ENCODE results near the gene NRAP. TPM values are rescaled to one million over a fixed set of nuclear protein-coding genes. Genes with fewer than 3 reads are reported as not detected.

The NRAP gene
- polyA plus RNA-seq, 1 donor (not counting 4 experiments of a cell fraction or from before 2014, with no cell fraction given): not detected

DNA sequence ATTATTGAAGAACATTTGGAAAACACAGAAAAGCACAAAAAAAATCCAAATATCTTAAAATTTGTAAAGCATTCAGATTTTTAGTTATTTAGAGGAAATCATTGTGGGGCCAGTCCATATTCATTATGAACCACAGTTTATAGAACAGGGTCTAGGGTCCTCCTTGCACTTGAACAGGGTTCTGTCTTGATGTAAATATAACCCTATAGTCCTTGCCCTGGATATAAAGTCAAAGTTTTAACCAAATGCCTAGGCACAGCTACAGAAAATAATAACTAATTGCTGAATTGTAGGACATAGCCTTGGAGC is 41.5 kb upstream of the NRAP start:
- TF ChIP-seq EZH2 (IDR thresholded peaks at IDR 0.05; ENCODE audit: low read length): no peak
- no peak for TF ChIP-seq CTCF (optimal IDR thresholded peaks at IDR 0.05 in 1 of 3, IDR thresholded peaks at IDR 0.05 in 1 of 3, conservative IDR thresholded peaks at IDR 0.05 in 1 of 3; ENCODE audit: extremely low read depth in 1 of 3, insufficient read depth in 2 of 3, low read length in 3 of 3)
- no peaks in the 10 kb centered on the region for H3K9me3 ChIP-seq (ENCODE audit: control insufficient read depth, low read depth, low read length)
- FAIRE-seq: no peak
- no peak overlapping the region for H2AFZ ChIP-seq (ENCODE audit: control insufficient read depth, low read length)
- dilution Hi-C loops (cut with MboI; ENCODE audit: extremely low pct_ligation_motif_present, low sequenced_read_pairs): no loop called here
- H3K27ac ChIP-seq (ENCODE audit: control insufficient read depth, insufficient read depth, low read length): no peak overlapping the region
- H3K27me3 ChIP-seq (ENCODE audit: control insufficient read depth, extremely low read depth, insufficient read depth, low read length): no peaks in the 10 kb centered on the region
- H3K9ac ChIP-seq (ENCODE audit: control insufficient read depth, extremely low read depth, insufficient read depth, low read length): no peak overlapping the region
- no peaks in the 10 kb centered on the region for H3K9me1 ChIP-seq (ENCODE audit: control insufficient read depth, extremely low read depth, insufficient read depth, low read length)
- H3K4me2 ChIP-seq (ENCODE audit: control insufficient read depth, extremely low read depth, insufficient read depth, low read depth, low read length): no peak overlapping the region
- H3K79me2 ChIP-seq (ENCODE audit: control insufficient read depth, insufficient read depth, low read length): no peaks in the 10 kb centered on the region
- H4K20me1 ChIP-seq (ENCODE audit: control insufficient read depth, extremely low read depth, insufficient read depth, low read length): no peaks in the 10 kb centered on the region
- no peak overlapping the region for H3K4me3 ChIP-seq (ENCODE audit: control insufficient read depth in 2 of 3, extremely low read depth in 1 of 3, insufficient read depth in 2 of 3, low read depth in 1 of 3, low read length in 3 of 3)
- no peak for DNase-seq (ENCODE audit: low read depth, low spot score)
- H3K4me1 ChIP-seq (ENCODE audit: control insufficient read depth, extremely low read depth, insufficient read depth, low read length): no peaks in the 10 kb centered on the region
- no peaks in the 10 kb centered on the region for H3K36me3 ChIP-seq (ENCODE audit: control insufficient read depth in 2 of 2, extremely low read depth in 1 of 2, insufficient read depth in 2 of 2, low read length in 2 of 2)

DNA sequence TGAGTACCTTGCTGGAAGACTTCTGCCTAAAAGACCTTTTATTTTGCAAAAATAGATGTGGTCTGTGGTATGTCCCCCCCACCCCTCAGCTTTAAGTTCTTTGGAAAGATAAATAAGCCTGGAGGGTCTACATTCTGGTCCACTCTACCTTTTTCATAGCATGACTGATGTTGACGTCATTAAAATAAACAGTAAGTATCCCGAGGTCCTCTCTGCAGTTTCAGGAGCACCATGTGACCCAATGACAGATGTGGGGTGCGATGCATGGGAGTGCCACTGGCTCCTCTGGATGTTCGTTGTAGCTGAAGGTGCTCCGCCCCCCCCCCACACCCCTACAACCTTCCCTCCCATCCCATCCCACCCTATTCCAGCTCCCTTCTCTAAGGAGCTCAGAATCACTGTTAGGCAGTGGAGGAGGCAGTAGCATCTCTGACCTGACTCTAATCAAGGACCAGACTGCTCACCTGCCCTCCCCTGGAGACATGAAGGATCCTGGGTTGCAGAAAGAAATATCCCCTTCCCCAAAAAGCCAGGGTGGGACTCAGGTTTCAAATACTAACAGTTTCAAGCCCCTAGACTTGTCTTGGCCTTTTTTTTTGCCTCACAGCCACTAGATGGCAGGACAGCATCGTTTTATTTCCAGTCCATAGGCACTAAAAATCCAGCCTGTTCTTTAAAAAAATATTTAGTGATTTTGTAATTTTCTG is 40.9 kb upstream of the NRAP start:
- Histone ChIP-seq H3K27me3 (ENCODE audit: control insufficient read depth, extremely low read depth, insufficient read depth, low read length) (no peaks in the 10 kb centered on the region), H3K9me3 (ENCODE audit: control insufficient read depth, low read depth, low read length) (no peaks in the 10 kb centered on the region), H3K36me3 (ENCODE audit: control insufficient read depth in 2 of 2, extremely low read depth in 1 of 2, insufficient read depth in 2 of 2, low read length in 2 of 2) (no peaks in the 10 kb centered on the region), H3K4me1 (ENCODE audit: control insufficient read depth, extremely low read depth, insufficient read depth, low read length) (no peaks in the 10 kb centered on the region), H2AFZ (ENCODE audit: control insufficient read depth, low read length) (no peak overlapping the region), H3K4me2 (ENCODE audit: control insufficient read depth, extremely low read depth, insufficient read depth, low read depth, low read length) (no peak overlapping the region), H3K9ac (ENCODE audit: control insufficient read depth, extremely low read depth, insufficient read depth, low read length) (no peak overlapping the region), H3K4me3 (ENCODE audit: control insufficient read depth in 2 of 3, extremely low read depth in 1 of 3, insufficient read depth in 2 of 3, low read depth in 1 of 3, low read length in 3 of 3) (no peak overlapping the region), H4K20me1 (ENCODE audit: control insufficient read depth, extremely low read depth, insufficient read depth, low read length) (no peaks in the 10 kb centered on the region), H3K79me2 (ENCODE audit: control insufficient read depth, insufficient read depth, low read length) (no peaks in the 10 kb centered on the region), H3K27ac (ENCODE audit: control insufficient read depth, insufficient read depth, low read length) (no peak overlapping the region), H3K9me1 (ENCODE audit: control insufficient read depth, extremely low read depth, insufficient read depth, low read length) (no peaks in the 10 kb centered on the region)
- FAIRE-seq: no peak
- no peak for DNase-seq (ENCODE audit: low read depth, low spot score)
- dilution Hi-C loops (cut with MboI; ENCODE audit: extremely low pct_ligation_motif_present, low sequenced_read_pairs): no loop called here
- no peak for TF ChIP-seq EZH2 (IDR thresholded peaks at IDR 0.05; ENCODE audit: low read length)
- TF ChIP-seq CTCF (optimal IDR thresholded peaks at IDR 0.05 in 1 of 3, IDR thresholded peaks at IDR 0.05 in 1 of 3, conservative IDR thresholded peaks at IDR 0.05 in 1 of 3; ENCODE audit: extremely low read depth in 1 of 3, insufficient read depth in 2 of 3, low read length in 3 of 3): peak; percentile 51 to 60 (median 56)
